SW480 (cell line): ENCODE results near the gene PRKCA.
A peak's percentile ranks its signal among the peaks of the same experiment; 100 is the strongest.
"Not testable (repeated sequence)": the region's sequence is repeated elsewhere in the genome, so short reads cannot be mapped to it uniquely, and the experiment has no call there.

Experiments
- DNase-seq: peaks from one replicate; pipeline ENCODE4 v3.0.0-alpha.2; 2016; ENCODE audit warnings: low spot score

Gene PRKCA

GRCh38 chr17:66290101-66290722, 12.2 kb upstream of the PRKCA start:
- DNase-seq = peak; percentile 34

GRCh38 chr17:66292353-66292752, 10.1 kb upstream of the PRKCA start:
- DNase-seq = no peak

GRCh38 chr17:66296289-66296725, 6.1 kb upstream of the PRKCA start:
- no peak for DNase-seq

- not testable (repeated sequence) for DNase-seq
Measured at GRCh38 chr17:66297443-66297842, 5.0 kb upstream of the PRKCA start.

GRCh38 chr17:66299711-66300110, 2.7 kb upstream of the PRKCA start:
- no peak for DNase-seq

GRCh38 chr17:66300956-66301355, 1.5 kb upstream of the PRKCA start:
- DNase-seq = no peak

- DNase-seq = no peak
Measured at GRCh38 chr17:66301367-66301863, 998 bp upstream of the PRKCA start.

- DNase-seq = peak; percentile 83
Measured at GRCh38 chr17:66302761-66303626, 581 bp downstream of the PRKCA start.

- DNase-seq = peak; percentile 58
Measured at GRCh38 chr17:66304304-66305174, 2.1 kb downstream of the PRKCA start.

GRCh38 chr17:66306446-66306845, 4.0 kb downstream of the PRKCA start:
- DNase-seq = no peak

GRCh38 chr17:66307257-66307656, 4.8 kb downstream of the PRKCA start:
- DNase-seq = no peak

GRCh38 chr17:66308856-66309255, 6.4 kb downstream of the PRKCA start:
- no peak for DNase-seq

GRCh38 chr17:66309793-66310192, 7.4 kb downstream of the PRKCA start:
- DNase-seq = no peak

GRCh38 chr17:66310528-66311148, 8.2 kb downstream of the PRKCA start:
- DNase-seq = no peak

GRCh38 chr17:66312912-66313311, 10.5 kb downstream of the PRKCA start:
- DNase-seq = no peak

GRCh38 chr17:66313325-66313724, 10.9 kb downstream of the PRKCA start:
- no peak for DNase-seq

- DNase-seq = no peak
Measured at GRCh38 chr17:66313995-66314659, 11.7 kb downstream of the PRKCA start.

- DNase-seq = no peak
Measured at GRCh38 chr17:66317629-66318028, 15.2 kb downstream of the PRKCA start.

GRCh38 chr17:66319226-66319625, 16.8 kb downstream of the PRKCA start:
- DNase-seq = no peak

GRCh38 chr17:66322764-66323163, 20.4 kb downstream of the PRKCA start:
- no peak for DNase-seq

- DNase-seq = not testable (repeated sequence)
Measured at GRCh38 chr17:66324381-66325004, 22.1 kb downstream of the PRKCA start.
